HG03571 (cell line): Measurements from ENCODE around the gene TMEM151A.
A peak's percentile ranks its signal among the peaks of the same experiment; 100 is the strongest.

Experiments used
- ATAC-seq: cut with Tn5 transposase; IDR thresholded peaks from one replicate; pipeline ENCODE4 v1.9.1; 2021; ENCODE audit not compliant: unreplicated experiment

The TMEM151A gene

GRCh38 chr11:66282468-66283455, 8.9 kb upstream of the TMEM151A start:
- ATAC-seq = peak; percentile 59

GRCh38 chr11:66283461-66284105, 8.1 kb upstream of the TMEM151A start:
- no peak for ATAC-seq

- no peak for ATAC-seq
These were observed 7.1 kb upstream of the TMEM151A start for GRCh38 chr11:66284526-66285078.

GRCh38 chr11:66285250-66285947, 6.3 kb upstream of the TMEM151A start:
- no peak for ATAC-seq

- ATAC-seq = no peak
These were observed 5.0 kb upstream of the TMEM151A start for GRCh38 chr11:66286699-66287098.

GRCh38 chr11:66287211-66287888, 4.3 kb upstream of the TMEM151A start:
- no peak for ATAC-seq

GRCh38 chr11:66287889-66288670, 3.6 kb upstream of the TMEM151A start:
- ATAC-seq = no peak

- peak; percentile 75 for ATAC-seq
These were observed 2.8 kb upstream of the TMEM151A start, which contains the start of gene YIF1A for GRCh38 chr11:66288671-66289547. Gene YIF1A, minus strand, starts transcription at chr11:66289143. Its CDS starts 158 bp downstream, at chr11:66288985.

- ATAC-seq = peak; percentile 34
These were observed 2.0 kb upstream of the TMEM151A start for GRCh38 chr11:66289548-66290329.

- ATAC-seq = no peak
These were observed 1.4 kb upstream of the TMEM151A start for GRCh38 chr11:66290330-66290621.

GRCh38 chr11:66291303-66291705, 390 bp upstream of the TMEM151A start:
- no peak for ATAC-seq

- ATAC-seq = no peak
These were observed 1.0 kb downstream of the TMEM151A start for GRCh38 chr11:66292543-66293332.

- no peak for ATAC-seq
These were observed 1.7 kb downstream of the TMEM151A start for GRCh38 chr11:66293352-66293751.

- ATAC-seq = no peak
These were observed 2.3 kb downstream of the TMEM151A start for GRCh38 chr11:66293777-66294625.

GRCh38 chr11:66294626-66295620, 3.2 kb downstream of the TMEM151A start:
- ATAC-seq = no peak
